IMR-90 (cell line): ENCODE measurements around the gene CCR5AS.

Source experiments
- ATAC-seq: fragments of 200-7000 bp; cut with Tn5 transposase; 2 replicates; pipeline ENCODE4 v1.9.1; 2020; ENCODE audit warnings: low read depth, mild to moderate bottlenecking, moderate library complexity
- BruUV-seq: library from RNA; stranded (reverse); fragments of 400-500 nt; replicated peaks from 2 replicates; lab custom pipeline; 2021; lab: Mats Ljungman, UMichigan
- CTCF ChIA-PET: fragments of 300-600 bp; formaldehyde crosslinking; extraction: SDS; loops from one replicate; lab custom pipeline; 2021; ENCODE audit warnings: antibody characterized with exemption; lab: Yijun Ruan, JAX
- POLR2A ChIA-PET: fragments of 300-600 bp; sonication (Branson Sonifier 250); formaldehyde crosslinking; loops from one replicate; lab custom pipeline; 2022; ENCODE audit warnings: antibody characterized with exemption; ENCODE audit not compliant: unreplicated experiment; lab: Charles Lee
- DNase-seq: peaks from one replicate; pipeline ENCODE4 v3.0.0; 2013
- H2AFZ ChIP-seq: replicated peaks from 2 replicates; pipeline ENCODE3; 2013; ENCODE audit warnings: low read length, mild to moderate bottlenecking; ENCODE audit not compliant: poor library complexity
- H2AK5ac ChIP-seq: 2 replicates; pipeline ENCODE4 v1.6.1; 2013; ENCODE audit warnings: low read depth, low read length, inconsistent platforms
- H2AK9ac ChIP-seq: replicated peaks from 2 replicates; pipeline ENCODE3; 2013; ENCODE audit warnings: mild to moderate bottlenecking, low read depth, low read length, moderate library complexity; ENCODE audit not compliant: poor library complexity
- H2BK120ac ChIP-seq: 2 replicates; pipeline ENCODE4 v1.6.1; 2013; ENCODE audit warnings: low read depth, low read length, inconsistent platforms
- H2BK15ac ChIP-seq: 3 replicates; pipeline ENCODE4 v1.6.1; 2013; ENCODE audit warnings: low read depth, low read length, inconsistent platforms
- H2BK20ac ChIP-seq: 2 replicates; pipeline ENCODE4 v1.6.1; 2013; ENCODE audit warnings: low read depth, mild to moderate bottlenecking, inconsistent platforms, low read length, moderate library complexity
- H2BK5ac ChIP-seq: 2 replicates; pipeline ENCODE4 v1.6.1; 2013; ENCODE audit warnings: mild to moderate bottlenecking, low read depth, low read length, inconsistent platforms; ENCODE audit not compliant: poor library complexity, severe bottlenecking
- H3K14ac ChIP-seq: replicated peaks from 2 replicates; pipeline ENCODE4 v1.6.1; 2013; ENCODE audit warnings: low read depth, low read length, inconsistent platforms
- H3K18ac ChIP-seq: 2 replicates; pipeline ENCODE4 v1.6.1; 2013; ENCODE audit warnings: low read depth, low read length, control low read depth
- H3K23ac ChIP-seq: 2 replicates; pipeline ENCODE4 v1.6.1; 2013; ENCODE audit warnings: low read depth, low read length, inconsistent platforms
- H3K27ac ChIP-seq: 2 replicates; pipeline ENCODE4 v1.5.1; 2013; ENCODE audit warnings: mild to moderate bottlenecking, control low read depth, low read length; ENCODE audit not compliant: insufficient read depth
- H3K27me3 ChIP-seq: 2 replicates; pipeline ENCODE4 v1.6.1; 2013; ENCODE audit warnings: low read length; ENCODE audit not compliant: control insufficient read depth, insufficient read depth
- H3K36me3 ChIP-seq: 2 replicates; pipeline ENCODE4 v1.6.1; 2013; ENCODE audit warnings: low read length, mixed read lengths; ENCODE audit not compliant: control insufficient read depth, insufficient read depth
- H3K4ac ChIP-seq: 2 replicates; pipeline ENCODE4 v1.6.1; 2013; ENCODE audit warnings: low read depth, low read length, inconsistent platforms
- H3K4me1 ChIP-seq: 2 replicates; pipeline ENCODE4 v1.6.1; 2013; ENCODE audit warnings: low read length, mixed read lengths; ENCODE audit not compliant: control insufficient read depth, insufficient read depth
- H3K4me2 ChIP-seq: 2 replicates; pipeline ENCODE4 v1.6.1; 2013; ENCODE audit warnings: low read depth, mild to moderate bottlenecking, control low read depth, low read length, moderate library complexity
- H3K4me3 ChIP-seq: 2 replicates; pipeline ENCODE4 v1.5.1; 2013; ENCODE audit warnings: low read depth, mild to moderate bottlenecking, control low read depth, low read length, moderate library complexity; ENCODE audit not compliant: insufficient read depth
- H3K56ac ChIP-seq: 2 replicates; pipeline ENCODE4 v1.6.1; 2013; ENCODE audit warnings: low read length, inconsistent platforms; ENCODE audit not compliant: insufficient read depth; ENCODE audit errors: extremely low read depth
- H3K79me1 ChIP-seq, 2 experiments: 2 replicates each; pipeline ENCODE4 v1.6.1; 2013; ENCODE audit warnings: low read length in 2 of 2, inconsistent platforms in 1 of 2, low read depth in 1 of 2
- H3K9ac ChIP-seq: 2 replicates; pipeline ENCODE4 v1.6.1; 2013; ENCODE audit warnings: low read depth, low read length, control low read depth
- H3K9me1 ChIP-seq: 2 replicates; pipeline ENCODE4 v1.6.1; 2013; ENCODE audit warnings: low read length, inconsistent platforms; ENCODE audit not compliant: insufficient read depth
- H3K9me3 ChIP-seq: 2 replicates; pipeline ENCODE4 v1.6.1; 2013; ENCODE audit warnings: low read length; ENCODE audit not compliant: control insufficient read depth, insufficient read depth
- H4K20me1 ChIP-seq: 2 replicates; pipeline ENCODE4 v1.6.1; 2013; ENCODE audit warnings: low read length, inconsistent platforms; ENCODE audit not compliant: insufficient read depth
- H4K5ac ChIP-seq: 2 replicates; pipeline ENCODE4 v1.6.1; 2013; ENCODE audit warnings: mild to moderate bottlenecking, low read depth, low read length, control low read depth
- H4K8ac ChIP-seq, 2 experiments: 2 replicates each; pipeline ENCODE4 v1.6.1; 2013; ENCODE audit warnings: low read depth in 2 of 2, low read length in 2 of 2, control low read depth in 1 of 2, inconsistent platforms in 1 of 2
- H4K91ac ChIP-seq: 2 replicates; pipeline ENCODE4 v1.6.1; 2013; ENCODE audit warnings: low read depth, low read length, inconsistent platforms; ENCODE audit not compliant: insufficient read depth
- BHLHE40 ChIP-seq: fragments of 150-350 bp; IDR thresholded peaks from 2 replicates; pipeline ENCODE4 v1.6.1; 2016; ENCODE audit warnings: mild to moderate bottlenecking, low read depth, low read length
- CEBPB ChIP-seq: IDR thresholded peaks from 2 replicates; pipeline ENCODE4 v1.6.1; 2012; ENCODE audit warnings: low read depth, low read length, improper control_type of control experiment
- CHD1 ChIP-seq: IDR thresholded peaks from 2 replicates; pipeline ENCODE4 v1.6.1; 2012; ENCODE audit warnings: low read depth, low read length, improper control_type of control experiment
- CTCF ChIP-seq: conservative IDR thresholded peaks from 2 replicates; pipeline ENCODE4 v1.5.1; 2012; ENCODE audit warnings: mild to moderate bottlenecking, low read depth, low read length, improper control_type of control experiment
- ELK1 ChIP-seq: fragments of 150-350 bp; IDR thresholded peaks from 2 replicates; pipeline ENCODE4 v1.6.1; 2016; ENCODE audit warnings: low read depth, mild to moderate bottlenecking, low read length, moderate library complexity, borderline replicate concordance
- FOS ChIP-seq: fragments of 150-350 bp; IDR thresholded peaks from 2 replicates; pipeline ENCODE4 v1.6.1; 2016; ENCODE audit warnings: low read depth, low read length
- MAFK ChIP-seq: IDR thresholded peaks from 2 replicates; pipeline ENCODE4 v1.6.1; 2012; ENCODE audit warnings: low read depth, low read length, improper control_type of control experiment
- MAZ ChIP-seq: IDR thresholded peaks from 2 replicates; pipeline ENCODE4 v1.6.1; 2012; ENCODE audit warnings: low read depth, mild to moderate bottlenecking, low read length, improper control_type of control experiment, moderate library complexity, borderline replicate concordance
- MXI1 ChIP-seq: IDR thresholded peaks from 2 replicates; pipeline ENCODE4 v1.6.1; 2012; ENCODE audit warnings: low read depth, mild to moderate bottlenecking, low read length, moderate library complexity, borderline replicate concordance
- NFE2L2 ChIP-seq: fragments of 150-350 bp; IDR thresholded peaks from 2 replicates; pipeline ENCODE4 v1.6.1; 2016; ENCODE audit warnings: low read depth, mild to moderate bottlenecking, low read length
- POLR2A ChIP-seq: IDR thresholded peaks from 2 replicates; pipeline ENCODE4 v1.6.1; 2012; ENCODE audit warnings: mild to moderate bottlenecking, low read depth, low read length
- RAD21 ChIP-seq: IDR thresholded peaks from 2 replicates; pipeline ENCODE4 v1.6.1; 2012; ENCODE audit warnings: low read length, improper control_type of control experiment
- RCOR1 ChIP-seq: IDR thresholded peaks from 2 replicates; pipeline ENCODE4 v1.6.1; 2012; ENCODE audit warnings: mild to moderate bottlenecking, low read length, improper control_type of control experiment; ENCODE audit not compliant: insufficient replicate concordance
- RFX5 ChIP-seq: IDR thresholded peaks from 2 replicates; pipeline ENCODE4 v1.8.0; 2012; ENCODE audit warnings: low read depth, mild to moderate bottlenecking, low read length, moderate library complexity
- SMC3 ChIP-seq: fragments of 150-350 bp; IDR thresholded peaks from 2 replicates; pipeline ENCODE4 v1.6.1; 2016; ENCODE audit warnings: low read depth, mild to moderate bottlenecking, antibody characterized with exemption, low read length, moderate library complexity
- USF2 ChIP-seq: fragments of 150-350 bp; IDR thresholded peaks from 2 replicates; pipeline ENCODE4 v1.6.1; 2017; ENCODE audit warnings: mild to moderate bottlenecking, antibody characterized with exemption, low read length, low read depth
- WGBS, 2 experiments: methylation state at CpG; one replicate each; pipeline versions ENCODE4 v1.1.5 to v1.1.7; 2013; ENCODE audit warnings: missing lambda C conversion rate in 2 of 2; ENCODE audit not compliant: insufficient read length in 1 of 2; ENCODE audit errors: extremely low coverage in 2 of 2; 5-methylcytosine and 5-hydroxymethylcytosine counted together
- dilution Hi-C: fragments of 300-500 bp; cut with HindIII; formaldehyde crosslinking; loops from one replicate; pipeline ENCODE4 v1.14.3; 2018; ENCODE audit warnings: low sequenced_read_pairs; ENCODE audit not compliant: unreplicated experiment
- in situ Hi-C: fragments of 300-500 bp; cut with MboI; formaldehyde crosslinking; loops from 3 replicates; pipeline ENCODE4 v1.14.3; 2019; ENCODE audit warnings: low sequenced_read_pairs, inconsistent platforms, mixed read lengths
- intact Hi-C: fragments of 100-400 bp; cut with micrococcal nuclease; formaldehyde crosslinking; loops from 2 replicates; pipeline ENCODE4 v1.10.0; 2022

The CCR5AS gene

DNA sequence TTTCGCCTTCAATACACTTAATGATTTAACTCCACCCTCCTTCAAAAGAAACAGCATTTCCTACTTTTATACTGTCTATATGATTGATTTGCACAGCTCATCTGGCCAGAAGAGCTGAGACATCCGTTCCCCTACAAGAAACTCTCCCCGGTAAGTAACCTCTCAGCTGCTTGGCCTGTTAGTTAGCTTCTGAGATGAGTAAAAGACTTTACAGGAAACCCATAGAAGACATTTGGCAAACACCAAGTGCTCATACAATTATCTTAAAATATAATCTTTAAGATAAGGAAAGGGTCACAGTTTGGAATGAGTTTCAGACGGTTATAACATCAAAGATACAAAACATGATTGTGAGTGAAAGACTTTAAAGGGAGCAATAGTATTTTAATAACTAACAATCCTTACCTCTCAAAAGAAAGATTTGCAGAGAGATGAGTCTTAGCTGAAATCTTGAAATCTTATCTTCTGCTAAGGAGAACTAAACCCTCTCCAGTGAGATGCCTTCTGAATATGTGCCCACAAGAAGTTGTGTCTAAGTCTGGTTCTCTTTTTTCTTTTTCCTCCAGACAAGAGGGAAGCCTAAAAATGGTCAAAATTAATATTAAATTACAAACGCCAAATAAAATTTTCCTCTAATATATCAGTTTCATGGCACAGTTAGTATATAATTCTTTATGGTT lies 35.9 kb downstream of the CCR5AS start, which contains the start of gene CCR5:
Gene CCR5, plus strand, starts transcription at position 108 of the 680 bp plus-strand sequence. CDS start 1,957 bp downstream, outside the sequence.
- peaks cover 52% of the 10 kb centered on the region for H3K27me3 ChIP-seq
- dilution Hi-C loops = no loop called here
- WGBS, 2 experiments = no CpG with 5 or more reads among the region's 5 CpGs

More for the DNA sequence above, 35.9 kb downstream of the CCR5AS start, which contains the start of gene CCR5:
- no peak within 1 kb of the TSS for H2BK20ac ChIP-seq
- H4K91ac ChIP-seq = no peak within 1 kb of the TSS
- no peak within 1 kb of the TSS for H3K27ac ChIP-seq
- H3K4ac ChIP-seq = no peak within 1 kb of the TSS
- H3K9me1 ChIP-seq = no peaks in the 10 kb centered on the region
- H2AFZ ChIP-seq = no peak within 1 kb of the TSS
- in situ Hi-C loops (loop anchor here (10.0 kb wide), 2 partner anchors 286 to 426 kb away; partner anchors contain the start of gene CXCR6), intact Hi-C loops (loop anchor here (5.0 kb wide), 1 partner anchor 164 kb away; the partner anchor contains the start of gene CCR1)
- no peak within 1 kb of the TSS for H2BK5ac ChIP-seq
- TF ChIP-seq RCOR1 = no peak
- no peak for TF ChIP-seq MAZ
- TF ChIP-seq SMC3 = no peak
- no peak for TF ChIP-seq RFX5
- TF ChIP-seq POLR2A = no peak
- no peak for TF ChIP-seq CTCF
- no peak for TF ChIP-seq USF2
- TF ChIP-seq MAFK = no peak
- TF ChIP-seq NFE2L2 = no peak
- no peak for TF ChIP-seq RAD21
- TF ChIP-seq MXI1 = no peak
- TF ChIP-seq CHD1 = no peak
- no peak for TF ChIP-seq BHLHE40
- no peak for TF ChIP-seq CEBPB
- no peak for TF ChIP-seq FOS
- no peak for TF ChIP-seq ELK1
- ChIA-PET POLR2A (no interaction called here), CTCF (interaction anchor here (1.0 to 2.7 kb wide), 5 partner anchors 163 to 432 kb away, joined by 3 to 8 read pairs (median 5); partner anchors contain the start of gene CCR1)
- no TSS peak for BruUV-seq
- H3K23ac ChIP-seq = no peak within 1 kb of the TSS
- no peaks in the 10 kb centered on the region for H3K4me1 ChIP-seq
- no peak within 1 kb of the TSS for H2AK5ac ChIP-seq
- DNase-seq (no peak), ATAC-seq (no peak)
- H4K8ac ChIP-seq = no peak within 1 kb of the TSS
- no peak within 1 kb of the TSS for H2BK120ac ChIP-seq
- H3K18ac ChIP-seq = no peak within 1 kb of the TSS
- no peak within 1 kb of the TSS for H3K4me2 ChIP-seq
- no peak within 1 kb of the TSS for H4K5ac ChIP-seq
- H2AK9ac ChIP-seq = no peak within 1 kb of the TSS
- no peak within 1 kb of the TSS for H2BK15ac ChIP-seq
- no peaks in the 10 kb centered on the region for H3K79me1 ChIP-seq
- no peak within 1 kb of the TSS for H3K56ac ChIP-seq
- H3K36me3 ChIP-seq = no peaks in the 10 kb centered on the region
- H3K4me3 ChIP-seq = no peak within 1 kb of the TSS
- no peaks in the 10 kb centered on the region for H3K9me3 ChIP-seq
- no peak within 1 kb of the TSS for H3K9ac ChIP-seq
- H3K14ac ChIP-seq = no peak within 1 kb of the TSS
- H4K20me1 ChIP-seq = no peaks in the 10 kb centered on the region
